ENCODE measurements around the gene CDH3.

- no peak for TF ChIP-seq CTCF (IDR thresholded peaks at IDR 0.05)
- no peak for TF ChIP-seq POLR2A (IDR thresholded peaks at IDR 0.05)
Observed at GRCh38 chr16:68700120-68700519, 55.0 kb downstream of the CDH3 start.
